RPMI7951 (cell line): ENCODE measurements around the gene ZNF263. TPM values are rescaled to one million over a fixed set of nuclear protein-coding genes. Genes with fewer than 3 reads are reported as not detected.

Source experiments
- DNase-seq: peaks from one replicate; pipeline ENCODE4 v3.0.0-alpha.2; 2012; ENCODE audit warnings: low read depth
- total RNA-seq: library from RNA; depleted of rRNA; stranded (reverse); fragments of >200 nt; shearing (Covaris generic); gene quantifications from 2 replicates; pipeline ENCODE4 v1.2.3, GENCODE V29; 2014; rRNA removed

The ZNF263 gene
- total RNA-seq, 1 experiment from 2014 or later = 19.8 TPM

DNA sequence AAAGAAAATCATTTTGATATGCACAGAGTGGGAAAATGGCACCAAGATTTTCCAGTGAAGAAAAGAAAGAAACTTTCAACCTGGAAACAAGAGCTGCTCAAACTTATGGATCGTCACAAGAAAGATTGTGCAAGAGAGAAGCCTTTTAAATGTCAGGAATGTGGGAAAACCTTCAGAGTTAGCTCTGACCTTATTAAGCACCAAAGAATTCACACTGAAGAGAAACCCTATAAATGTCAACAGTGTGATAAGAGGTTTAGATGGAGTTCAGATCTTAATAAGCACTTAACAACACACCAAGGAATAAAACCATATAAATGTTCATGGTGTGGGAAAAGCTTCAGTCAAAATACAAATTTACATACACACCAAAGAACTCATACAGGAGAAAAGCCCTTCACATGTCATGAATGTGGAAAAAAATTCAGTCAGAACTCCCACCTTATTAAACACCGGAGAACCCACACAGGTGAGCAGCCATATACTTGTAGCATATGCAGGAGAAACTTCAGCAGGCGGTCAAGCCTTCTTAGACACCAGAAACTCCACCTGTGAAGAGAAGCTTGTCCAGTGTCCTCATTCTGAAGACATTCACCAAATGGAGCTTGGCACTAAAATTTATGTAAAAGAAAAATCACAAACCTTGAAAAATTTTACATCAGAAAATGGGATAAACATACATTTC, 34.2 kb downstream of the ZNF263 start:
- peak; percentile 8 for DNase-seq

DNA sequence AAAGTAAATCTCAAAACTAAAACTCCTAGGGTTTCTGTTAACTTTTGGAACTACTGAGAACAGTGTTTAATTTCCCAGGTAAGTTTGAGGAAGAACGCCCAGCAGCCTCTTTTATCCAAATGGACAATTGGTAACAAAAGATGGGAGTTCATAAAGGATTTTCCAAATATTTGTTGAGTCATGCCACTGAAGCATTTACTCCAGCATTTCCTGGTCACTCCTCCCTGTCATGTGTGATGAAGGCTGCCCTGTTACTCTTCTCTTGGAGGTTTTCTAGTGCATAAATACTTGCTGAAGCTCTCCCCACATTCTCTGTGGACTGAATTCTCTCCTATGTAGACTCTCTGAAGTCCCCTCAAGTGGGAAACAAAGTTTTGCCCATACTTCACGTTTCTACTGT, 38.5 kb downstream of the ZNF263 start:
- no peak for DNase-seq

DNA sequence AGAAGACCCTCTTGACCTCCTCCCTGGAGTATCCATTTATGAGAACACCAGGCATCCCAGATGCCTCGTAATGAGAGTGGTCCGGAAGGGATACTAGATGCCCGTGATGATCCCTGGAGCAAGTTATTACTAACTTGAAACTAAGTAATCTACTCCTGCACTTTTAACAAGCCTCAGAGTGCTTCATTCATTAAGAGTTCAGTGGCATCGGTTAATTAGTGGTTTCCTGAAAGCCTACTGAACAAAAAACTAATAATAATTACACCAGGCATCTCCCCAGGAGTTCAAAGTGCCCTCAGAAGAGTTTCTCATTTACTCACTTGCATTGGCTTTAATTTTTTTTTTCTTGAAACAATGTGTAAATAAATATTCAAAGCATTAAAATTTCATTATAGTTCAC, 44.2 kb downstream of the ZNF263 start:
- no peak for DNase-seq

DNA sequence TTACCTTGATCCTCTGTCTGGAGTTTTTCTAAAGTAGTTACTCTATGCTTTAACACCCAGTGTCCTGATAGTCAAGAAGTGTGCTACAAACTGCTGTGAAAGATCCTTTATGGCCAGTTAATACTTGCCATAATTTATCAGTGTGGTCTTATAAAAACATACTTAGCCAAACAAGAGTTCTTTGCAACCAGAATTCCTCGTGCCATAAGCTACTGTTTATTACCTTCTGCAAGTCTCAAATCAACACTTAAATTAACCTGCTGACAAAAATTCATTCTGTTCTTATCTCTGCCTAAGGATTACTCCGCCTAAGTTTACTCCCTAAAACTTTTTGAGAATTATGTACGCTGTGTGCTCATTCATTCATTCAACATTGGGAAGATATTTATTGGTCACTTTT, 44.8 kb downstream of the ZNF263 start:
- DNase-seq = no peak

DNA sequence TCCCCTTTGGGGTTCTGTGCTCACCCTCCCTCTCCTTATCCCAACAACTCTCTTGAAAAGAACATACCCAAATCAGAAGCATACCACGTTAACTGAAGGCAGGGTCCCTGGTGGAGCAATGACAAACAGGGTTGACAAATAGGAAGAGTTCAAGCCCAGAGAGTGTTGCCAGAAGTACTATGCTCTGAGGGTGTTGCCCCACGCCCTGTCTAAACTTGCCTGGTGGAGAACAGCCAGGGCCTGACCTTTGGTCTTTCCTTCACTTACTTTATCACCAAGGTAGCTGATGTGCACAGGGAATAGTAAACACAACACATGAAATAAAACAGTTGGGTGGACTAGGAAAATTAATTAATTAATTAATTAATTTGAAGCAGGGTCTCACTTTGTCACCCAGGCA, 45.4 kb downstream of the ZNF263 start:
- DNase-seq = no peak

Other genes starting within 250 kb of the ZNF263 start
- gene BICDL2, start 246.5 kb upstream of the ZNF263 start, total RNA-seq = 0.36 and 0.68 TPM in 2 replicates
- under 0.01 TPM in 1 of 2 replicates, not detected in the other for gene MMP25, start 236.9 kb upstream of the ZNF263 start, total RNA-seq
- gene IL32, start 217.9 kb upstream of the ZNF263 start, total RNA-seq = 24.9 and 33.1 TPM in 2 replicates
- not detected in 2 replicates for gene ZSCAN10, start 184.2 kb upstream of the ZNF263 start, total RNA-seq
- gene ZNF205, start 170.9 kb upstream of the ZNF263 start, total RNA-seq = 8.8 and 9.3 TPM in 2 replicates
- 1.6 and 2.0 TPM in 2 replicates for gene ZNF213, start 148.5 kb upstream of the ZNF263 start, total RNA-seq
- gene OR1F1, start 95.3 kb upstream of the ZNF263 start, total RNA-seq = 0.36 TPM in 1 of 2 replicates, not detected in the other
- 9.8 and 14.9 TPM in 2 replicates for gene ZNF200, start 48.3 kb upstream of the ZNF263 start, total RNA-seq
- gene MEFV, start 26.9 kb upstream of the ZNF263 start, total RNA-seq = 4.3 and 4.8 TPM in 2 replicates
- gene TIGD7, start 21.9 kb downstream of the ZNF263 start, total RNA-seq = 4.4 and 5.0 TPM in 2 replicates
- gene ZNF75A, start 22.0 kb downstream of the ZNF263 start, total RNA-seq = 15.3 and 16.0 TPM in 2 replicates
- not detected in 2 replicates for gene OR2C1, start 72.4 kb downstream of the ZNF263 start, total RNA-seq
- gene ZSCAN32, start 117.5 kb downstream of the ZNF263 start, total RNA-seq = 6.7 and 8.1 TPM in 2 replicates
- gene ZNF174, start 117.7 kb downstream of the ZNF263 start, total RNA-seq = 4.9 and 7.9 TPM in 2 replicates
- 1.7 and 1.8 TPM in 2 replicates for gene ZNF597, start 160.0 kb downstream of the ZNF263 start, total RNA-seq
- 5.1 and 5.6 TPM in 2 replicates for gene NAA60, start 160.2 kb downstream of the ZNF263 start, total RNA-seq
- not detected in 2 replicates for gene C16orf90, start 212.0 kb downstream of the ZNF263 start, total RNA-seq
- gene CLUAP1, start 217.5 kb downstream of the ZNF263 start, total RNA-seq = 15.5 and 22.1 TPM in 2 replicates